ENCODE data around the gene CFAP46. TPM values are rescaled to one million over a fixed set of nuclear protein-coding genes. Genes with fewer than 3 reads are reported as not detected.

CFAP46 gene
- total RNA-seq, 3 donors from 2014 or later (not counting 1 experiment from before 2014, with no cell fraction given): 0.35 TPM; not detected in 2

GRCh38 chr10:132867801-132868644 is 74.3 kb downstream of the CFAP46 start:
- peaks cover 9 to 20% of the 10 kb centered on the region in 2 donors for H3K4me1 Mint-ChIP-seq
- no peak overlapping the region for H3K4me3 ChIP-seq (ENCODE audit: low read length)

DNA sequence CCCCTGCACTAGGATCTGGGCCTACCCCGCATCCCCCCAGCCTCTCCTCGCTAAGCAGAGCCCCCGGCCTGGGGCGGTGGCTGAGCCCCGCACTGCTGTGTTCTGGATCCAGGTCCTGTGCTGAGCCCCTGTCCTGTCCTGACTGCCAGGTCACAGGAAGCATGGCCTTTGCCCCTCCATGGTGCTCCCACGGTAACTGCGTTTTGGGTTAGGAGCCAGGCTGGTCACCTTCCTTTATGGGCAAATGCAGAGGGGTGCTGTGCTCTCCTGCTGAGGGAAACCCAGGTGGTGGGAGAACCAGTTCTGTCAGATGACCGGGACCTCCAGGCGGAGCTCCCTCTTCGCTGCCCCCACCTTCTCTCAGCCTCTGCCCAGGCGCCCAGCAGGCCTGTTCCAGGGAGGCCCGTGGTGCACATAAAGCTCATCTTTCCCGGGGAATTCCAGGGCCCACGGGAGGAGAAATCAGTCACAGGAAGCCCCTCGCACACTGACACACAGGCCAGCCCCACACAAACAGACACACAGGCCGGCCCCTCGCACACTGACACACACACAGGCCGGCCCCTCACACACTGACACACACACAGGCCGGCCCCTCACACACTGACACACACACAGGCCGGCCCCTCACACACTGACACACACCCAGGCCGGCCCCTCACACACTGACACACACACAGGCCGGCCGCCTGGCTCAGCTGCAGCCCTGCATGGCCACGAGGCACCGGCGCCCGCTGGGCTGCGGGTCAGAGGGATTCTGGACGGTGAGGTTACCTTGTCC is 75.6 kb downstream of the CFAP46 start:
- Histone ChIP-seq H3K27ac (ENCODE audit: low read length) (no peak overlapping the region), H3K4me3 (ENCODE audit: low read length) (no peak overlapping the region), H3K4me1 (ENCODE audit: control insufficient read depth, insufficient read depth, low read length) (peaks cover 17% of the 10 kb centered on the region), H3K27me3 (ENCODE audit: control insufficient read depth, insufficient read depth, low read length) (no peaks in the 10 kb centered on the region), H3K36me3 (ENCODE audit: control insufficient read depth, insufficient read depth, low read length) (no peaks in the 10 kb centered on the region), H3K9me3 (ENCODE audit: control insufficient read depth, insufficient read depth, low read length) (no peaks in the 10 kb centered on the region)
- DNase-seq (no peak), ATAC-seq (no peak)
- intact Hi-C loops (cut with micrococcal nuclease): no loop called here
- Mint-ChIP-seq H3K36me3 (no peaks in the 10 kb centered on the region), H3K4me3 (no peak overlapping the region), H3K4me1 (peaks cover 9 to 26% of the 10 kb centered on the region in 2 donors), H3K27ac (no peak overlapping the region), H3K27me3 (ENCODE audit: low read depth in 2 of 2) (peaks cover 0 to 7% of the 10 kb centered on the region in 2 donors), H3K9me3 (no peaks in the 10 kb centered on the region)
- WGBS (ENCODE audit: insufficient coverage): 92% methylated on average over 29 of the region's 29 CpGs
- TF ChIP-seq, protein P1, sequence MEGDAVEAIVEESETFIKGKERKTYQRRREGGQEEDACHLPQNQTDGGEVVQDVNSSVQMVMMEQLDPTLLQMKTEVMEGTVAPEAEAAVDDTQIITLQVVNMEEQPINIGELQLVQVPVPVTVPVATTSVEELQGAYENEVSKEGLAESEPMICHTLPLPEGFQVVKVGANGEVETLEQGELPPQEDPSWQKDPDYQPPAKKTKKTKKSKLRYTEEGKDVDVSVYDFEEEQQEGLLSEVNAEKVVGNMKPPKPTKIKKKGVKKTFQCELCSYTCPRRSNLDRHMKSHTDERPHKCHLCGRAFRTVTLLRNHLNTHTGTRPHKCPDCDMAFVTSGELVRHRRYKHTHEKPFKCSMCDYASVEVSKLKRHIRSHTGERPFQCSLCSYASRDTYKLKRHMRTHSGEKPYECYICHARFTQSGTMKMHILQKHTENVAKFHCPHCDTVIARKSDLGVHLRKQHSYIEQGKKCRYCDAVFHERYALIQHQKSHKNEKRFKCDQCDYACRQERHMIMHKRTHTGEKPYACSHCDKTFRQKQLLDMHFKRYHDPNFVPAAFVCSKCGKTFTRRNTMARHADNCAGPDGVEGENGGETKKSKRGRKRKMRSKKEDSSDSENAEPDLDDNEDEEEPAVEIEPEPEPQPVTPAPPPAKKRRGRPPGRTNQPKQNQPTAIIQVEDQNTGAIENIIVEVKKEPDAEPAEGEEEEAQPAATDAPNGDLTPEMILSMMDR (IDR thresholded peaks at IDR 0.05): no peak

More at GRCh38 chr10:132867801-132868644, 74.3 kb downstream of the CFAP46 start:
- Mint-ChIP-seq H3K9me3 (no peaks in the 10 kb centered on the region), H3K27me3 (ENCODE audit: low read depth in 2 of 2) (peaks cover 0 to 8% of the 10 kb centered on the region in 2 donors), H3K36me3 (no peaks in the 10 kb centered on the region), H3K4me3 (no peak overlapping the region), H3K27ac (no peak overlapping the region)
- WGBS (ENCODE audit: insufficient coverage): 90% methylated on average over 38 of the region's 41 CpGs
- no peak for DNase-seq
- TF ChIP-seq, protein P1 (IDR thresholded peaks at IDR 0.05): no peak
- Histone ChIP-seq H3K27ac (ENCODE audit: low read length) (no peak overlapping the region), H3K9me3 (ENCODE audit: control insufficient read depth, insufficient read depth, low read length) (no peaks in the 10 kb centered on the region), H3K36me3 (ENCODE audit: control insufficient read depth, insufficient read depth, low read length) (no peaks in the 10 kb centered on the region), H3K4me1 (ENCODE audit: control insufficient read depth, insufficient read depth, low read length) (peaks cover 10% of the 10 kb centered on the region), H3K27me3 (ENCODE audit: control insufficient read depth, insufficient read depth, low read length) (no peaks in the 10 kb centered on the region)
- intact Hi-C loops (cut with micrococcal nuclease): no loop called here
- no peak for ATAC-seq

DNA sequence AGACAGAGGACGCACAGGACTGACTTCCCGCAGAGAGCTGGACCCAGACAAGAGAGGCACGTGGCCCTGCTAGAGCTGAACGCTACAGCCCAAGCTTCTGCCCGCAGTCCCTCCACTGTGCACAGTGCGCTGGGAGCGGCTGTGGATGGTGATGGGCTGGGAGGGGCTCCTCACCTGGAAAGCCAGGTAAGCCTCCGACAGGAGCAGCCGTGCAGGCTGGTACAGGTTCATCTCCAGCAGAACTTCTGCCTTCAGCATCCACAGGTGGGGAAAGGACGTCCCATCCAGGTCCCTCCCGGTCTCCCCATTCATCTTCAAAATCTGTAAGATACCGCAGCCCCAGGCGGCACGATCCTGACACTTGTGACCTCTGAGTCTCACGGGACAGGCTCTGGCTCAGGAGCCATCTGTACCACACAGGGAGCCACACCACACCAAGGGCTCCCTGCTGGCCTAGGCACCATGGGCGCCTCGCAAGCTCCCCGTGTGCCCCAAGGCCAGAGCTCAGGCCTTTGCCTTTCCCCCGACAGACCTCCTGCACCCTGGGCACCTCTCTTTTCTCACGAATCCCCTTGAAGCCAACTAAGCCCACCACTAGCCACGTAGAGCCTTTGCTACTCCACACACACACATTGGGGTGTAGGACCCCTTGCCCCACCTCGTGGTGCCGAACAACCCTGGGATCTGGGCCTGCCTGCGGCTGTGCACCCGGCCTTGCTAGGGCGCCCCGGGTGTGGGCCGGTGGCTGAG is 76.3 kb downstream of the CFAP46 start:
- H3K27ac Mint-ChIP-seq: no peak overlapping the region
- H3K9me3 Mint-ChIP-seq: no peaks in the 10 kb centered on the region
- H3K27me3 Mint-ChIP-seq (ENCODE audit: low read depth in 2 of 2): peaks cover 0 to under 1% of the 10 kb centered on the region in 2 donors
- H3K4me1 Mint-ChIP-seq: peaks cover 9 to 26% of the 10 kb centered on the region in 2 donors
- Histone ChIP-seq H3K4me1 (ENCODE audit: control insufficient read depth, insufficient read depth, low read length) (peaks cover 17% of the 10 kb centered on the region), H3K9me3 (ENCODE audit: control insufficient read depth, insufficient read depth, low read length) (no peaks in the 10 kb centered on the region), H3K27ac (ENCODE audit: low read length) (no peak overlapping the region), H3K27me3 (ENCODE audit: control insufficient read depth, insufficient read depth, low read length) (no peaks in the 10 kb centered on the region), H3K4me3 (ENCODE audit: low read length) (no peak overlapping the region), H3K36me3 (ENCODE audit: control insufficient read depth, insufficient read depth, low read length) (no peaks in the 10 kb centered on the region)
- H3K36me3 Mint-ChIP-seq: no peaks in the 10 kb centered on the region
- 94% methylated on average over 28 of the region's 28 CpGs for WGBS (ENCODE audit: insufficient coverage)
- DNase-seq (no peak), ATAC-seq (no peak)
- H3K4me3 Mint-ChIP-seq: no peak overlapping the region
- intact Hi-C loops (cut with micrococcal nuclease): no loop called here
- TF ChIP-seq, protein P1 (IDR thresholded peaks at IDR 0.05): no peak

Measured in natural killer cell (primary cell).